Mesothelial cell of epicardium (in vitro differentiated cells): ENCODE measurements around the gene SLC28A1. TPM values are rescaled to one million over a fixed set of nuclear protein-coding genes. Genes with fewer than 3 reads are reported as not detected.

Experiments used
- DNase-seq, 2 experiments: peaks; one replicate each; pipeline ENCODE4 v3.0.0; 2021; ENCODE audit warnings: low spot score in 2 of 2; ENCODE audit not compliant: unreplicated experiment in 2 of 2
- H3K27ac Mint-ChIP-seq: 2 replicates; pipeline ENCODE4 v1.8.0; 2021; ENCODE audit warnings: mixed read lengths
- H3K27me3 Mint-ChIP-seq: 2 replicates; pipeline ENCODE4 v1.8.0; 2021; ENCODE audit warnings: low read depth, mixed read lengths
- H3K36me3 Mint-ChIP-seq: 2 replicates; pipeline ENCODE4 v1.8.0; 2021; ENCODE audit warnings: mixed read lengths
- H3K4me1 Mint-ChIP-seq: 2 replicates; pipeline ENCODE4 v1.8.0; 2021; ENCODE audit warnings: mixed read lengths
- H3K4me3 Mint-ChIP-seq: 2 replicates; pipeline ENCODE4 v1.8.0; 2021; ENCODE audit warnings: mild to moderate bottlenecking, moderate library complexity, mixed read lengths
- H3K9me3 Mint-ChIP-seq: 2 replicates; pipeline ENCODE4 v1.8.0; 2021; ENCODE audit warnings: mixed read lengths
- CTCF ChIP-seq: fragments of 200-600 bp; sonication (generic); IDR thresholded peaks from one replicate; pipeline ENCODE4 v1.5.0; 2021; ENCODE audit warnings: antibody characterized with exemption; ENCODE audit not compliant: unreplicated experiment
- total RNA-seq: library from RNA; stranded (reverse); gene quantifications from 3 replicates; pipeline ENCODE4 v1.2.1, GENCODE V29; 2021

Gene SLC28A1
- total RNA-seq, 1 donor from 2014 or later: 0.20 TPM

- no peak for DNase-seq
- Mint-ChIP-seq H3K27ac (no peak overlapping the region), H3K4me1 (no peaks in the 10 kb centered on the region), H3K4me3 (no peak overlapping the region), H3K36me3 (no peaks in the 10 kb centered on the region), H3K27me3 (no peaks in the 10 kb centered on the region), H3K9me3 (no peaks in the 10 kb centered on the region)
- no peak for TF ChIP-seq CTCF
These were observed 2.5 kb downstream of the SLC28A1 start for GRCh38 chr15:84886984-84887299.

GRCh38 chr15:84887938-84888337 lies 3.5 kb downstream of the SLC28A1 start:
- H3K9me3 Mint-ChIP-seq: no peaks in the 10 kb centered on the region
- no peak for TF ChIP-seq CTCF
- H3K4me3 Mint-ChIP-seq: no peak overlapping the region
- H3K27ac Mint-ChIP-seq: no peak overlapping the region
- H3K36me3 Mint-ChIP-seq: no peaks in the 10 kb centered on the region
- no peaks in the 10 kb centered on the region for H3K27me3 Mint-ChIP-seq
- H3K4me1 Mint-ChIP-seq: no peaks in the 10 kb centered on the region
- DNase-seq: no peak

GRCh38 chr15:84888639-84889038 lies 4.2 kb downstream of the SLC28A1 start:
- DNase-seq: no peak
- Mint-ChIP-seq H3K27me3 (no peaks in the 10 kb centered on the region), H3K36me3 (no peaks in the 10 kb centered on the region), H3K27ac (no peak overlapping the region), H3K4me3 (no peak overlapping the region), H3K9me3 (no peaks in the 10 kb centered on the region), H3K4me1 (no peaks in the 10 kb centered on the region)
- no peak for TF ChIP-seq CTCF

- no peak for DNase-seq
- Mint-ChIP-seq H3K27me3 (no peaks in the 10 kb centered on the region), H3K4me1 (no peaks in the 10 kb centered on the region), H3K36me3 (no peaks in the 10 kb centered on the region), H3K4me3 (no peak overlapping the region), H3K9me3 (no peaks in the 10 kb centered on the region), H3K27ac (no peak overlapping the region)
- TF ChIP-seq CTCF: no peak
These were observed 5.0 kb downstream of the SLC28A1 start for GRCh38 chr15:84889313-84889990.

- Mint-ChIP-seq H3K9me3 (no peaks in the 10 kb centered on the region), H3K36me3 (no peaks in the 10 kb centered on the region), H3K27me3 (no peaks in the 10 kb centered on the region), H3K4me1 (no peaks in the 10 kb centered on the region), H3K4me3 (no peak overlapping the region), H3K27ac (no peak overlapping the region)
- no peak for DNase-seq
- TF ChIP-seq CTCF: no peak
These were observed 5.7 kb downstream of the SLC28A1 start for GRCh38 chr15:84889991-84890669.
